ENCODE results near the gene SLC22A1. TPM values are rescaled to one million over a fixed set of nuclear protein-coding genes. Genes with fewer than 3 reads are reported as not detected.

The SLC22A1 gene
- total RNA-seq, 2 experiments from 2014 or later = 0.75 to 1.6 TPM

DNA sequence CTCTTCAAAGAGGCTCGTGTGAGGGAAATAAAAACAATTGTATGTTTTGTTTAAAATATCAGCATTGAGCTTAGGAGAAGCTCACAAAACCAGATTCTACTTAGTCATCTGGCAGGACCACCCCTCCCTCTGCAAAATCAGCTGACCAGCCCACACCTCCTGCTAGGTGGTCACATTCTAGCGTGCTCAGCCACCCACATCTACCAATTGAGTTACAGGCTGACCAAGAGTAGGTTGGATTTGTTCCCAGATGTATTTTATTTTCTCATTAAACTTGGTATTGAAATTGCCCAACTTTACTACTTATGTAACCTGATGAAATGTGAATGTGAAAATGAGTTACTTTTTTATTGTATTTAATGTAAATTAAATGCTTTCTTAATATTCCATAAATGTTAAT lies 80.8 kb downstream of the SLC22A1 start:
- CTCF ChIA-PET = no interaction called here
- POLR2A ChIA-PET = no interaction called here

- ChIA-PET CTCF (no interaction called here), POLR2A (no interaction called here)
These were observed 81.5 kb downstream of the SLC22A1 start for GRCh38 chr6:160203076-160203475.

DNA sequence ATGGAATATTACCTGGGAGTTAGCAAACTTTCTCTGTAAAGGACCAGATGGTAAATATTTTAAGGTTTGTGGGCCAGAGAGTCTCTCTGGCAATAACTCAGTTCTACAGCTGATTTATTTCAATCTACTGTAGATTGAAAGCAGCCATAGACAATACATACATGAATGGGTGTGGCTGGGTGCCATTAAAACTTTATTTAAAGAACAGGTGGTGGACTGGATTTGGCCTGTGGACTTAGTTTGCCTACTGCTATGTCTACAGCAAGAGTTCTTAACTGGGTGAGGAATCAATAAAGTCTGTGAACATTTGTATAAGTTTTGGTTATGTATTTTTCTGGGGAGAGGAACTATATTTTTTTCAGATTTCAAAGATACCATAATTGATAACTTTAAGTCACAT lies 81.9 kb downstream of the SLC22A1 start:
- POLR2A ChIA-PET = no interaction called here
- CTCF ChIA-PET = no interaction called here

DNA sequence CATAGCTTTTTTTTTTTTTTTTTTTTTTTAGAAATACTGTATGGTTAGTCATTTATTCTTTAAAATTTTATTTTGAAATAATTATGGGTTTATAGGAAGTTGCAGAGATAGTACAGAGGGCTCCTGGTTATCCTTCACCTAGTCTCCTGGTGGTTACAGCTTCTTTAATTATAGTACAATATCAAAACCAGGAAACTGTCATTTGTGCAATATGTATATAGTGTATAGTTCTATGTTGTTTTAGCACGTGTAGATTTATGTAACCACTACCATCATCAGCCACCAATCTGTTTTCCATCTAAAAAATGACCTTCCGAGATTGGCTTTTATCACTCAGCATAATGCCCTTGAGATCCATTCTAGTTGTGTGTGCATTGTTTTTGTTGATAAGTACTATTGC lies 82.3 kb downstream of the SLC22A1 start:
- ChIA-PET POLR2A (no interaction called here), CTCF (no interaction called here)

DNA sequence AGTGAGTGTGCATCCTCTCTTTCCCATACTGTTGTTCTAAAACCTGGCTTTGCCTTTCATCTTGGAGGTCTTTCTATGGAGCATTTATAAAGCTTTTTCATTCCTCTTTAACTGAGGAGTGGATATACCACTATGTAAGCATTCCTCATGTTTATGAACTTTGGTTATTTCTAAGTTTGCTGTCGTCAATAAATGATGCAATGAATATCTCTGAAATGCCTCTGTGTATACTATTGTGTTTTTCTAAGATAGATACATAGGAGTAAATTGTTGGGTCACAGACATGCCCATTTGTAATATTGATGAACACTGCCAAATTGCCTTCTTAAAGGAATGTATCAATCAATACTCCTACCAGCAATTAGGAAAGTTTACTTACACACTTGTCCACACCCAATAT lies 83.1 kb downstream of the SLC22A1 start:
- CTCF ChIA-PET = no interaction called here
- POLR2A ChIA-PET = no interaction called here

- ChIA-PET POLR2A (no interaction called here), CTCF (no interaction called here)
These were observed 86.0 kb downstream of the SLC22A1 start for GRCh38 chr6:160207618-160208017.

Other genes with a start within 250 kb of the SLC22A1 start
- gene MAS1, start 230.8 kb upstream of the SLC22A1 start, total RNA-seq = not detected
- gene IGF2R, start 152.7 kb upstream of the SLC22A1 start, total RNA-seq = 100 to 1,000 TPM; 125 to 128 TPM
- gene SLC22A2, start 137.0 kb downstream of the SLC22A1 start, total RNA-seq = not detected
- gene SLC22A3, start 226.6 kb downstream of the SLC22A1 start, total RNA-seq = not detected

All from activated CD8-positive, alpha-beta memory T cell treated with anti-CD3 and anti-CD28 coated beads for 36 hours (primary cell).